BE2C (cell line): Measurements from ENCODE around the gene PPP1R15A.

Experiments
- DNase-seq: peaks from one replicate; pipeline ENCODE4 v3.0.0-alpha.2; 2020
- H3K27me3 ChIP-seq: fragments of 250-450 bp; sonication (Bioruptor Pico); 2 replicates; pipeline ENCODE4 v1.5.1; 2020; ENCODE audit warnings: mild to moderate bottlenecking
- H3K36me3 ChIP-seq: fragments of 250-450 bp; sonication (Bioruptor Pico); 2 replicates; pipeline ENCODE4 v1.5.1; 2020; ENCODE audit warnings: mild to moderate bottlenecking
- H3K4me1 ChIP-seq: fragments of 250-450 bp; sonication (Bioruptor Pico); 2 replicates; pipeline ENCODE4 v1.5.1; 2020
- H3K4me3 ChIP-seq: 2 replicates; pipeline ENCODE4 v1.5.1; 2011; ENCODE audit warnings: low read depth, low read length
- H3K9me3 ChIP-seq: fragments of 250-450 bp; sonication (Bioruptor Pico); 2 replicates; pipeline ENCODE4 v1.5.1; 2020
- CTCF ChIP-seq: IDR thresholded peaks from 2 replicates; pipeline ENCODE4 v1.5.1; 2012; ENCODE audit warnings: mild to moderate bottlenecking, low read depth, low read length

PPP1R15A gene

GRCh38 chr19:48920949-48921348, 48.7 kb downstream of the PPP1R15A start:
- DNase-seq: no peak
- no peaks in the 10 kb centered on the region for H3K9me3 ChIP-seq
- no peaks in the 10 kb centered on the region for H3K27me3 ChIP-seq
- peaks cover 14% of the 10 kb centered on the region for H3K36me3 ChIP-seq
- H3K4me1 ChIP-seq: no peaks in the 10 kb centered on the region
- no peak overlapping the region for H3K4me3 ChIP-seq
- TF ChIP-seq CTCF: no peak

GRCh38 chr19:48921721-48922500, 49.7 kb downstream of the PPP1R15A start:
- TF ChIP-seq CTCF: no peak
- Histone ChIP-seq H3K36me3 (peaks cover 14% of the 10 kb centered on the region), H3K4me1 (no peaks in the 10 kb centered on the region), H3K27me3 (no peaks in the 10 kb centered on the region), H3K9me3 (no peaks in the 10 kb centered on the region), H3K4me3 (no peak overlapping the region)
- DNase-seq: no peak

GRCh38 chr19:48922548-48923490, 50.6 kb downstream of the PPP1R15A start:
- H3K9me3 ChIP-seq: no peaks in the 10 kb centered on the region
- H3K27me3 ChIP-seq: no peaks in the 10 kb centered on the region
- H3K4me3 ChIP-seq: no peak overlapping the region
- peaks cover 14% of the 10 kb centered on the region for H3K36me3 ChIP-seq
- no peaks in the 10 kb centered on the region for H3K4me1 ChIP-seq
- TF ChIP-seq CTCF: no peak
- no peak for DNase-seq

GRCh38 chr19:48925240-48925843, 53.1 kb downstream of the PPP1R15A start:
- DNase-seq: no peak
- no peaks in the 10 kb centered on the region for H3K4me1 ChIP-seq
- H3K27me3 ChIP-seq: no peaks in the 10 kb centered on the region
- no peak overlapping the region for H3K4me3 ChIP-seq
- no peaks in the 10 kb centered on the region for H3K9me3 ChIP-seq
- H3K36me3 ChIP-seq: peaks cover 12% of the 10 kb centered on the region
- TF ChIP-seq CTCF: no peak
